ENCODE data around the gene SALL1. TPM values are rescaled to one million over a fixed set of nuclear protein-coding genes. Genes with fewer than 3 reads are reported as not detected.

SALL1 gene
- total and polyA plus RNA-seq, 9 of the 15 experiments (the other 6 are each of a cell fraction or from before 2014, with no cell fraction given) = not detected

DNA sequence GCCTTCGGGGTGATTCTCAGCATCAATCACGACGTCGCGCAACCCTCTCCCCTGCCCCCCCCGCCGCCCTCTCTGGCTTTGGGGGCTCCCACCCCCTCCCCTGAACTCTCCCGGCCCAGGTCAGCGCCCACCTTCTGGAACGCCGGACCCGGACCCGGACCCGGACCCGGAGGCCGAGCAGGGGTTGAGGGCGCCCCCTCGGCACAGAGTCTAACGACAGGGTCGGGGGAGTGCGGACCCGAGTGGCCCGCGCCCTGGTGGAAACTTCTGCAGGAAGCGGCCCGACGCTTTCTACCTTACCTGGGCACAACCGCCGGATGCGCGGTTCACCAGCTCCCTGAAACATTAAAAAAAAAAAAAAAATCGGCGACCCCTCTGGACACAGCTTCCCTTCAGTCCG is 16.2 kb downstream of the SALL1 start:
- H3K9me1 ChIP-seq (ENCODE audit: control insufficient read depth, insufficient read depth, low read length) = no peaks in the 10 kb centered on the region
- no peak overlapping the region for H2AFZ ChIP-seq (ENCODE audit: low read depth, low read length)
- TF ChIP-seq SAP30 (IDR thresholded peaks at IDR 0.05; ENCODE audit: borderline replicate concordance, insufficient read depth, low read depth, low read length, poor library complexity, severe bottlenecking) (no peak), POLR2B (IDR thresholded peaks at IDR 0.05; ENCODE audit: low read depth, partially characterized antibody) (no peak), ZNF133 (CRISPR knock-in tag; IDR thresholded peaks at IDR 0.05) (no peak), ZBTB7A (IDR thresholded peaks at IDR 0.05; ENCODE audit: borderline replicate concordance, control insufficient read depth, low read depth, low read length) (no peak), POLR3G (IDR thresholded peaks at IDR 0.05; ENCODE audit: extremely low read depth, insufficient read length, insufficient replicate concordance) (no peak), COPS2 (conservative IDR thresholded peaks at IDR 0.05) (no peak)
- TF ChIP-seq, protein P1, sequence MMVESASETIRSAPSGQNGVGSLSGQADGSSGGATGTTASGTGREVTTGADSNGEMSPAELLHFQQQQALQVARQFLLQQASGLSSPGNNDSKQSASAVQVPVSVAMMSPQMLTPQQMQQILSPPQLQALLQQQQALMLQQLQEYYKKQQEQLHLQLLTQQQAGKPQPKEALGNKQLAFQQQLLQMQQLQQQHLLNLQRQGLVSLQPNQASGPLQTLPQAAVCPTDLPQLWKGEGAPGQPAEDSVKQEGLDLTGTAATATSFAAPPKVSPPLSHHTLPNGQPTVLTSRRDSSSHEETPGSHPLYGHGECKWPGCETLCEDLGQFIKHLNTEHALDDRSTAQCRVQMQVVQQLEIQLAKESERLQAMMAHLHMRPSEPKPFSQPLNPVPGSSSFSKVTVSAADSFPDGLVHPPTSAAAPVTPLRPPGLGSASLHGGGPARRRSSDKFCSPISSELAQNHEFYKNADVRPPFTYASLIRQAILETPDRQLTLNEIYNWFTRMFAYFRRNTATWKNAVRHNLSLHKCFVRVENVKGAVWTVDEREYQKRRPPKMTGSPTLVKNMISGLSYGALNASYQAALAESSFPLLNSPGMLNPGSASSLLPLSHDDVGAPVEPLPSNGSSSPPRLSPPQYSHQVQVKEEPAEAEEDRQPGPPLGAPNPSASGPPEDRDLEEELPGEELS (CRISPR knock-in tag; IDR thresholded peaks at IDR 0.05; ENCODE audit: borderline replicate concordance) = no peak
- BruUV-seq (replicated peaks) = no TSS peak
- ATAC-seq (no peak), DNase-seq (ENCODE audit: extremely low read depth in 1 of 4, low spot score in 3 of 4) (no peak), FAIRE-seq (no peak)
- H3K4me3 ChIP-seq = no peak overlapping the region
- ChIA-PET POLR2A (interaction anchor here (0.7 kb wide), 2 partner anchors 32 to 724 kb away, joined by 3 read pairs; no protein-coding TSS in a partner anchor), CTCF (ENCODE audit: low intra/inter-chr PET ratio) (no interaction called here)
- WGBS (ENCODE audit: insufficient coverage, low coverage, missing lambda C conversion rate) = 27% methylated on average over 13 of the region's 34 CpGs
- H3K36me3 ChIP-seq (ENCODE audit: control insufficient read depth, insufficient read depth, low read length) = no peaks in the 10 kb centered on the region
- peaks cover 2 to 30% of the 10 kb centered on the region in 2 experiments; a peak in 3 of 5 replicates for H3K27me3 ChIP-seq (ENCODE audit: control insufficient read depth in 2 of 2, insufficient read depth in 2 of 2, low read length in 2 of 2)
- no peak overlapping the region for H3K9ac ChIP-seq (ENCODE audit: insufficient read depth in 1 of 2, low read depth in 2 of 2, low read length in 2 of 2)
- H3K27ac ChIP-seq (ENCODE audit: extremely low read depth, low read depth, low read length) = no peak overlapping the region
- H3K4me2 ChIP-seq (ENCODE audit: insufficient read depth, low read length) = no peak overlapping the region
- intact Hi-C loops (cut with micrococcal nuclease) (no loop called here), in situ Hi-C loops (cut with MboI) (no loop called here)
- H4K20me1 ChIP-seq (replicated peaks; ENCODE audit: control insufficient read depth, insufficient read depth, low read length) = no peaks in the 10 kb centered on the region
- H3K79me2 ChIP-seq (ENCODE audit: control insufficient read depth, insufficient read depth, low read length) = no peaks in the 10 kb centered on the region
- no peaks in the 10 kb centered on the region for H3K9me3 ChIP-seq (replicated peaks; ENCODE audit: control insufficient read depth, insufficient read depth, low read depth, low read length)
- no peaks in the 10 kb centered on the region for H3K4me1 ChIP-seq (replicated peaks in 1 of 2; ENCODE audit: control insufficient read depth in 2 of 2, insufficient read depth in 2 of 2, low read length in 2 of 2)

Data from K562 (cell line).